Measurements from ENCODE around the gene CDK19. TPM values are rescaled to one million over a fixed set of nuclear protein-coding genes. Genes with fewer than 3 reads are reported as not detected.

CDK19 gene
- total and polyA plus RNA-seq, 2 of the 13 experiments (the other 11 are each of a cell fraction or from before 2014, with no cell fraction given): 13.4 to 27.0 TPM

DNA sequence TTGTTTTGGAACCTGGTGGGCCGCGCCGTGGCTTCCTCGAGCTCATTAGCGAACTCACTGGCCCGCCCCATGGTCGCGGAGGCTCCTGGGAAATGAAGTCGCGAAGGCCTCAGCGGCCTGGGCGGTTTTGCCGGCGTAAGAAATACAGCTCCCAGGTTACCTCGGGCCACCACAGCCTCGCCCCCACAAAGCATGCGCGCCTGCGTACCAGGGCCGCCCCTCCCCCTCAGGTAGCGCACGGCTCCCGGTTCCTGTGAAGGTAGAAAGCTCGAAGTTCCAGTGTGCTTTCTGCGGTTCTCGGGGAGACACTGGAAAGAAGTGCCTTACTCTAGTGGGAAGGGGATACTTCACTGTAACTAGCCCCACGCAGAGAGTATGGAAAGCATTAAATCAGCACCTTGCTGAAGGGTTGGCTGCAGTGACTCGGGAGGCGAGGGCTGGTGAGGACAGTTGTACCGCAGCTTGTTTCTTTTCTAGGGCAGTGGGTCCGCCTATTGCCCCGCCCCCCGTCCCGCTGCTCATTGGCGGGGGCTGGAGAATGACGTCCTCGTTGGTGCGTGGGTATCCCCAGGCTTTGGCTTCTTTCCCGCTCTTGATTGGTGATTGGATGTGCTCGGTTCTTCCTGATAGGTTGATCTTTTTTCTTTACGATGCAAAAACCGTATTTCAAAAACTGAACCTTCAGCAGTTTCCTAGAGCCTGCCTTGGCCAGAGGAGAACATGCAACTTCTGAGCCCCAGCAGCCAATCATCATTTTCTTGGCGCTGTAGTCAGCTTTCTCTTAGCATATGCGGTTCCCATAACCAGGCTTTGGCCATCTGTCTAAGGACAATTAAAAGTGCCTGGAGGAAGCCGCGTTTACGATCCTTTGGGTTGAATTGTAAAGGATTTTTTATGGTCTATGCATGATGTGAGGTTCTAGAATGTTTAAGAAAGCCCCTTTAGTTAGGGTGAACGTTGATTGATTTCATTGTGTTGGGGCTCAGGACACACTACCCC lies at the start of gene CDK19 (continued):
- no peak for TF ChIP-seq NR2F1 (CRISPR knock-in tag; IDR thresholded peaks at IDR 0.05)
- no peak; the same call in 1 of the 2 replicates for TF ChIP-seq CHD4 (IDR thresholded peaks at IDR 0.05; ENCODE audit: borderline replicate concordance, low read length)
- peak; percentile 13; the same call in 1 of the 2 replicates for TF ChIP-seq ATF7 (IDR thresholded peaks at IDR 0.05)
- TF ChIP-seq ATF7 (CRISPR knock-in tag; IDR thresholded peaks at IDR 0.05): no peak; the same call in 1 of the 2 replicates
- no peak for TF ChIP-seq ZSCAN22 (CRISPR knock-in tag; IDR thresholded peaks at IDR 0.05)
- TF ChIP-seq, protein P1, sequence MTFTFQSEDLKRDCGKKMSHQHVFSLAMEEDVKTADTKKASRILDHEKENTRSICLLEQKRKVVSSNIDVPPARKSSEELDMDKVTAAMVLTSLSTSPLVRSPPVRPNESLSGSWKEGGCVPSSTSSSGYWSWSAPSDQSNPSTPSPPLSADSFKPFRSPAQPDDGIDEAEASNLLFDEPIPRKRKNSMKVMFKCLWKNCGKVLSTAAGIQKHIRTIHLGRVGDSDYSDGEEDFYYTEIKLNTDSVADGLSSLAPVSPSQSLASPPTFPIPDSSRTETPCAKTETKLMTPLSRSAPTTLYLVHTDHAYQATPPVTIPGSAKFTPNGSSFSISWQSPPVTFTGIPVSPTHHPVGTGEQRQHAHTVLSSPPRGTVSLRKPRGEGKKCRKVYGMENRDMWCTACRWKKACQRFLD (CRISPR knock-in tag; IDR thresholded peaks at IDR 0.05; ENCODE audit: borderline replicate concordance): peak; percentile 74; the same call in 1 of the 2 replicates
- TF ChIP-seq SRSF1 (optimal IDR thresholded peaks at IDR 0.05; ENCODE audit: low read depth, low read length): no peak
- TF ChIP-seq ZNF792 (CRISPR knock-in tag; IDR thresholded peaks at IDR 0.05): peak; percentile 82; the same call in 1 of the 2 replicates
- no peak for TF ChIP-seq ZNF776 (CRISPR knock-in tag; IDR thresholded peaks at IDR 0.05)
- peak; percentile 67; the same call in 1 of the 2 replicates for TF ChIP-seq NR2C2 (CRISPR knock-in tag; IDR thresholded peaks at IDR 0.05; ENCODE audit: borderline replicate concordance)
- no peak; the same call in 1 of the 2 replicates for TF ChIP-seq RERE (CRISPR knock-in tag; IDR thresholded peaks at IDR 0.05; ENCODE audit: low read depth)
- no peak for TF ChIP-seq ZNF691 (CRISPR knock-in tag; IDR thresholded peaks at IDR 0.05; ENCODE audit: borderline replicate concordance, low read depth)
- TF ChIP-seq, protein P2, sequence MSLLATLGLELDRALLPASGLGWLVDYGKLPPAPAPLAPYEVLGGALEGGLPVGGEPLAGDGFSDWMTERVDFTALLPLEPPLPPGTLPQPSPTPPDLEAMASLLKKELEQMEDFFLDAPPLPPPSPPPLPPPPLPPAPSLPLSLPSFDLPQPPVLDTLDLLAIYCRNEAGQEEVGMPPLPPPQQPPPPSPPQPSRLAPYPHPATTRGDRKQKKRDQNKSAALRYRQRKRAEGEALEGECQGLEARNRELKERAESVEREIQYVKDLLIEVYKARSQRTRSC (CRISPR knock-in tag; IDR thresholded peaks at IDR 0.05; ENCODE audit: low read depth): 0 out of 2 replicates have a peak, but pooled peaks have one; percentile 38
- no peak for TF ChIP-seq FIP1L1 (IDR thresholded peaks at IDR 0.05; ENCODE audit: borderline replicate concordance, insufficient read depth, low read depth, low read length)
- TF ChIP-seq, protein P3, sequence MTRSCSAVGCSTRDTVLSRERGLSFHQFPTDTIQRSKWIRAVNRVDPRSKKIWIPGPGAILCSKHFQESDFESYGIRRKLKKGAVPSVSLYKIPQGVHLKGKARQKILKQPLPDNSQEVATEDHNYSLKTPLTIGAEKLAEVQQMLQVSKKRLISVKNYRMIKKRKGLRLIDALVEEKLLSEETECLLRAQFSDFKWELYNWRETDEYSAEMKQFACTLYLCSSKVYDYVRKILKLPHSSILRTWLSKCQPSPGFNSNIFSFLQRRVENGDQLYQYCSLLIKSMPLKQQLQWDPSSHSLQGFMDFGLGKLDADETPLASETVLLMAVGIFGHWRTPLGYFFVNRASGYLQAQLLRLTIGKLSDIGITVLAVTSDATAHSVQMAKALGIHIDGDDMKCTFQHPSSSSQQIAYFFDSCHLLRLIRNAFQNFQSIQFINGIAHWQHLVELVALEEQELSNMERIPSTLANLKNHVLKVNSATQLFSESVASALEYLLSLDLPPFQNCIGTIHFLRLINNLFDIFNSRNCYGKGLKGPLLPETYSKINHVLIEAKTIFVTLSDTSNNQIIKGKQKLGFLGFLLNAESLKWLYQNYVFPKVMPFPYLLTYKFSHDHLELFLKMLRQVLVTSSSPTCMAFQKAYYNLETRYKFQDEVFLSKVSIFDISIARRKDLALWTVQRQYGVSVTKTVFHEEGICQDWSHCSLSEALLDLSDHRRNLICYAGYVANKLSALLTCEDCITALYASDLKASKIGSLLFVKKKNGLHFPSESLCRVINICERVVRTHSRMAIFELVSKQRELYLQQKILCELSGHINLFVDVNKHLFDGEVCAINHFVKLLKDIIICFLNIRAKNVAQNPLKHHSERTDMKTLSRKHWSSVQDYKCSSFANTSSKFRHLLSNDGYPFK (CRISPR knock-in tag; IDR thresholded peaks at IDR 0.05; ENCODE audit: borderline replicate concordance): peak; percentile 76; the same call in 1 of the 2 replicates

All from HepG2 (cell line).